ENCODE measurements around the gene OR4D1. TPM values are rescaled to one million over a fixed set of nuclear protein-coding genes. Genes with fewer than 3 reads are reported as not detected.

Gene OR4D1
- total and polyA plus RNA-seq, 2 donors (not counting 1 experiment from before 2014, with no cell fraction given) = 0.01 TPM; not detected in 1

DNA sequence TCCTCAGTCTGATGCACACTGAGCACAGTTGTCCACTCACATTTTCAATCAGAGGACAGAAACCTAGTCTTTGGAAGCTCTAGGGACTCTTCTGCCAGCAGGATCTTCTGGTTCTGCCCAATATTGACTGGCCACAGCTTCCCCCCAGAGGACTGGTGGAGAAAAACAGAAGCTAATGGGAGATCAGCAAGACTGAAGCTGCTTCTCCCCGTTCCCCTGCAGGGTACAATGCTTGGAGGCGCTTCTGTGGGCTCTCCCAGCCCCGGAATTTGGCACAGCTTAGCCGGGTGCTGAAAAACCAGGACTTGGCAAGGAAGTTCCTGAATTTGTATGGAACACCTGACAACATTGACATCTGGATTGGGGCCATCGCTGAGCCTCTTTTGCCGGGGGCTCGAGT is 54.7 kb downstream of the OR4D1 start:
- Mint-ChIP-seq H3K4me3 (no peak overlapping the region), H3K9me3 (ENCODE audit: insufficient read depth) (no peaks in the 10 kb centered on the region), H3K27ac (no peak overlapping the region), H3K4me1 (peaks cover 3% of the 10 kb centered on the region), H3K27me3 (peaks cover 18% of the 10 kb centered on the region)
- ChIA-PET CTCF (interaction anchor here (1.4 to 4.6 kb wide), 3 partner anchors 8 to 47 kb away, joined by 4 to 29 read pairs (median 6); no protein-coding TSS in a partner anchor), POLR2A (no interaction called here)
- intact Hi-C loops (cut with micrococcal nuclease) = no loop called here
- no peak for TF ChIP-seq EZH2 (IDR thresholded peaks at IDR 0.05; ENCODE audit: borderline replicate concordance, insufficient read depth, low read depth, low read length, poor library complexity, severe bottlenecking)
- TF ChIP-seq, protein P1, sequence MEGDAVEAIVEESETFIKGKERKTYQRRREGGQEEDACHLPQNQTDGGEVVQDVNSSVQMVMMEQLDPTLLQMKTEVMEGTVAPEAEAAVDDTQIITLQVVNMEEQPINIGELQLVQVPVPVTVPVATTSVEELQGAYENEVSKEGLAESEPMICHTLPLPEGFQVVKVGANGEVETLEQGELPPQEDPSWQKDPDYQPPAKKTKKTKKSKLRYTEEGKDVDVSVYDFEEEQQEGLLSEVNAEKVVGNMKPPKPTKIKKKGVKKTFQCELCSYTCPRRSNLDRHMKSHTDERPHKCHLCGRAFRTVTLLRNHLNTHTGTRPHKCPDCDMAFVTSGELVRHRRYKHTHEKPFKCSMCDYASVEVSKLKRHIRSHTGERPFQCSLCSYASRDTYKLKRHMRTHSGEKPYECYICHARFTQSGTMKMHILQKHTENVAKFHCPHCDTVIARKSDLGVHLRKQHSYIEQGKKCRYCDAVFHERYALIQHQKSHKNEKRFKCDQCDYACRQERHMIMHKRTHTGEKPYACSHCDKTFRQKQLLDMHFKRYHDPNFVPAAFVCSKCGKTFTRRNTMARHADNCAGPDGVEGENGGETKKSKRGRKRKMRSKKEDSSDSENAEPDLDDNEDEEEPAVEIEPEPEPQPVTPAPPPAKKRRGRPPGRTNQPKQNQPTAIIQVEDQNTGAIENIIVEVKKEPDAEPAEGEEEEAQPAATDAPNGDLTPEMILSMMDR (IDR thresholded peaks at IDR 0.05) = no peak
- Histone ChIP-seq H3K9ac (ENCODE audit: low read length) (no peak overlapping the region), H3K4me1 (ENCODE audit: control insufficient read depth in 2 of 2, insufficient read depth in 2 of 2, low read length in 2 of 2) (peaks cover 0 to 5% of the 10 kb centered on the region in 2 donors), H3K27ac (ENCODE audit: low read length in 2 of 2) (no peak overlapping the region), H3K9me3 (ENCODE audit: control extremely low read depth in 1 of 3, control insufficient read depth in 2 of 3, insufficient read depth in 1 of 3, low read length in 2 of 3) (no peaks in the 10 kb centered on the region), H3K4me2 (replicated peaks; ENCODE audit: low read depth, low read length, poor library complexity, severe bottlenecking) (no peak overlapping the region), H4K20me1 (ENCODE audit: control insufficient read depth, insufficient read depth, low read length, poor library complexity, severe bottlenecking) (no peaks in the 10 kb centered on the region), H3K4me3 (ENCODE audit: control extremely low read depth in 1 of 5, extremely low read depth in 1 of 5, insufficient read depth in 1 of 5, low read depth in 2 of 5, low read length in 4 of 5) (no peak overlapping the region), H3K79me2 (ENCODE audit: control insufficient read depth, insufficient read depth, low read length) (no peaks in the 10 kb centered on the region), H3K27me3 (replicated peaks in 1 of 4; ENCODE audit: control extremely low read depth in 1 of 4, control insufficient read depth in 3 of 4, insufficient read depth in 4 of 4, low read length in 3 of 4) (peaks cover 0 to 2% (median 0%) of the 10 kb centered on the region in 4 experiments), H2AFZ (ENCODE audit: insufficient read depth, low read depth, low read length, poor library complexity, severe bottlenecking) (no peak overlapping the region), H3K36me3 (replicated peaks in 1 of 2; ENCODE audit: control extremely low read depth in 1 of 2, control insufficient read depth in 1 of 2, extremely low read depth in 1 of 2, insufficient read depth in 2 of 2, low read length in 1 of 2) (peaks cover 0 to under 1% of the 10 kb centered on the region in 2 experiments)
- WGBS (ENCODE audit: insufficient coverage) = 88% methylated on average over 7 of the region's 7 CpGs
- no peak for DNase-seq
- no peak for ATAC-seq (ENCODE audit: low read depth)

DNA sequence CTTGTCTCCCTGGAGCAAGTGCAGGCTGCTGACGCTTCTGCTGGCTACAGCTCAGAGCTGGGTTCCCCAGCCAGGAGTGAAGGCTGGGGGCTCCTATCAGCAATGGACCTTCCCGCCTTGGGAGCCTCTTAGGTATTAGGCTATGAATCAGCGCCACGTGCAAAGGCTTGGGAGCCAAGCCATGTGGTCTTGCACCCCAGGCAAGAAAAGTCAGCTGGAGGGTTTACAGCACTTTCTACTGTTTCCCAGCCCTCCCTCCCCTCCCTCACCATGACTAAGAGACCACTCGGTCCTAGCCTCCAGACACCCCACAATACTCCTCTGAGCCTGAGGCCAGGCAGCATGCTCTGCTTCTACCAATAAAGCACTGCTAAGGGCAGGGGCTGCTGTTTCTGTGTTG is 56.6 kb downstream of the OR4D1 start:
- TF ChIP-seq EZH2 (IDR thresholded peaks at IDR 0.05; ENCODE audit: borderline replicate concordance, insufficient read depth, low read depth, low read length, poor library complexity, severe bottlenecking) = no peak
- TF ChIP-seq, protein P1 (IDR thresholded peaks at IDR 0.05) = no peak
- no peak overlapping the region for H3K27ac ChIP-seq (ENCODE audit: low read length in 2 of 2)
- ATAC-seq (ENCODE audit: low read depth) (no peak), DNase-seq (no peak)
- 100% methylated on average over 3 of the region's 5 CpGs for WGBS (ENCODE audit: insufficient coverage)
- no peak overlapping the region for H3K9ac ChIP-seq (ENCODE audit: low read length)
- no peak overlapping the region for H2AFZ ChIP-seq (ENCODE audit: insufficient read depth, low read depth, low read length, poor library complexity, severe bottlenecking)
- peaks cover 3% of the 10 kb centered on the region for H3K27me3 Mint-ChIP-seq
- no peak overlapping the region for H3K4me3 Mint-ChIP-seq
- POLR2A ChIA-PET = no interaction called here
- no peaks in the 10 kb centered on the region for H3K27me3 ChIP-seq (replicated peaks in 1 of 4; ENCODE audit: control extremely low read depth in 1 of 4, control insufficient read depth in 3 of 4, insufficient read depth in 4 of 4, low read length in 3 of 4)
- H3K4me2 ChIP-seq (replicated peaks; ENCODE audit: low read depth, low read length, poor library complexity, severe bottlenecking) = no peak overlapping the region
- CTCF ChIA-PET = no interaction called here
- H3K4me1 ChIP-seq (ENCODE audit: control insufficient read depth in 2 of 2, insufficient read depth in 2 of 2, low read length in 2 of 2) = peaks cover 0 to 5% of the 10 kb centered on the region in 2 donors
- intact Hi-C loops (cut with micrococcal nuclease) = no loop called here
- H3K9me3 ChIP-seq (ENCODE audit: control extremely low read depth in 1 of 3, control insufficient read depth in 2 of 3, insufficient read depth in 1 of 3, low read length in 2 of 3) = no peaks in the 10 kb centered on the region
- H3K79me2 ChIP-seq (ENCODE audit: control insufficient read depth, insufficient read depth, low read length) = no peaks in the 10 kb centered on the region
- no peaks in the 10 kb centered on the region for H4K20me1 ChIP-seq (ENCODE audit: control insufficient read depth, insufficient read depth, low read length, poor library complexity, severe bottlenecking)
- H3K4me1 Mint-ChIP-seq = peaks cover 3% of the 10 kb centered on the region
- H3K27ac Mint-ChIP-seq = no peak overlapping the region
- H3K36me3 ChIP-seq (replicated peaks in 1 of 2; ENCODE audit: control extremely low read depth in 1 of 2, control insufficient read depth in 1 of 2, extremely low read depth in 1 of 2, insufficient read depth in 2 of 2, low read length in 1 of 2) = peaks cover 0 to 3% of the 10 kb centered on the region in 2 experiments
- no peaks in the 10 kb centered on the region for H3K9me3 Mint-ChIP-seq (ENCODE audit: insufficient read depth)
- H3K4me3 ChIP-seq (ENCODE audit: control extremely low read depth in 1 of 5, extremely low read depth in 1 of 5, insufficient read depth in 1 of 5, low read depth in 2 of 5, low read length in 4 of 5) = no peak overlapping the region

Data from B cell (primary cell).